Measurements from ENCODE around the gene FAR1.

DNA sequence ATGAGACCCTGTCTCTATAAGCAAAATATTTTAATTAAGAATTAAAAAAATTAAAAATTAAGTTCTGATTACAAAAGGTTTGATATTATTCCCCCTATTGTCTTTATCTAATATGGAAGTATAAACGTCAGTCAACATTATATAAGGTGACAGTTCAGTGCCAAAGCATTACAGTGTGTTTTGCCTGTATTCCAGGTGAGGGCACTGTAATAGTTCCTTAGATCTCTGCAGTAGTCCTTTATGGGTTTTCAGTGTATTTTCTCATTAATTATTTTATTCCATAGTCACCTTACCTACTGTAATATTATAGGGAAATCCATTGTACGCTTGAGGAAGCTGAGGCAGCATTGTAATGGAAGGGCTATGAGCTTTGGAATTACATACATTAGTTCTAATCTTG is 33.0 kb downstream of the FAR1 start:
- TF ChIP-seq POLR2A (IDR thresholded peaks at IDR 0.05; ENCODE audit: low read depth, low read length) (no peak), POLR2AphosphoS5 (IDR thresholded peaks at IDR 0.05; ENCODE audit: low read depth, low read length) (no peak)
